ENCODE results near the gene GPR132. TPM values are rescaled to one million over a fixed set of nuclear protein-coding genes. Genes with fewer than 3 reads are reported as not detected.

The GPR132 gene
- total and polyA plus RNA-seq, 9 of the 15 experiments (the other 6 are each of a cell fraction or from before 2014, with no cell fraction given) = 0.01 to 1.1 (median 0.25) TPM; not detected in 1

DNA sequence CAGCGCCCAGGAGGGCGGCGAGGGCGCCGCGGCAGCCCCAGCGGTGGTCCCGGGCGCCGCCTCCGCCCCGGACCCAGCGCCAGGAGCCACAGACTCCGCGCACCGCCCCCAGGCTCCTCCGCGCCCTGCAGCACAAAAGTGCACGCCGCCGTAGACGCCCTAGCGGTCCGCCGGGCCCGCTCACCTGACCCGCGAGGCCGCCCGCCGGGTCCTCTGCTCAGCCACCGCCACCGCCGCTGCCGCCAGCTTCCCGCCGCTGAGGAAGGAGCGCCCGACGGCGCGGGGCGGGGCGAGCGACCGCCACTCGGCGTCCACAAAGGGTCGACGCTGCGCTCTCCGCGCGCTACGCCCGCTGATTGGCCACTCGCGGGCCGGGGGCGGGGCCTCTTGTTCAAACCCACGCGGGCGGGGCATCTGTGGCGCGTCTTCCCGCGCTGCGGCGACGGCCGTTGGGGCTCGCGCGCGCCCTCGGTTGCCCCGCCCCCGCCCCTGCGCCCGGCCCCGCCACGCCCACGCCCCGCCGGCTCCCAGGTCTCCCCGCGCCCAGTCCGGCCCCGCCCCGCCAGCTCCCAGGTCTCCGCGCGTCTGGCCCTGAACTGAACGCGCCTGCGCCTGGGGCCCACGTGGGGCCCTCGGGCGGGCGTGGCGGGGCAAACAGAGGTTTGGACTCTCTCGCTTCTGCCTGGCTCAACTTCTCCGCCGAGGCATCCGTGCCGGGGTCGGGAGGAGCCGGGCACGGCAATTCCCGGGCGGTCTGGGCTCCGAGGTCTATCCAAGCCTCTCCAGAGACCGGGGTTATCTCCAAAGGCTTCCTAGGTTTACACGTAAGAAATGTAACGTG is 44.2 kb downstream of the GPR132 start, which contains the start of gene CDCA4 (continued):
- TF ChIP-seq, protein P1, sequence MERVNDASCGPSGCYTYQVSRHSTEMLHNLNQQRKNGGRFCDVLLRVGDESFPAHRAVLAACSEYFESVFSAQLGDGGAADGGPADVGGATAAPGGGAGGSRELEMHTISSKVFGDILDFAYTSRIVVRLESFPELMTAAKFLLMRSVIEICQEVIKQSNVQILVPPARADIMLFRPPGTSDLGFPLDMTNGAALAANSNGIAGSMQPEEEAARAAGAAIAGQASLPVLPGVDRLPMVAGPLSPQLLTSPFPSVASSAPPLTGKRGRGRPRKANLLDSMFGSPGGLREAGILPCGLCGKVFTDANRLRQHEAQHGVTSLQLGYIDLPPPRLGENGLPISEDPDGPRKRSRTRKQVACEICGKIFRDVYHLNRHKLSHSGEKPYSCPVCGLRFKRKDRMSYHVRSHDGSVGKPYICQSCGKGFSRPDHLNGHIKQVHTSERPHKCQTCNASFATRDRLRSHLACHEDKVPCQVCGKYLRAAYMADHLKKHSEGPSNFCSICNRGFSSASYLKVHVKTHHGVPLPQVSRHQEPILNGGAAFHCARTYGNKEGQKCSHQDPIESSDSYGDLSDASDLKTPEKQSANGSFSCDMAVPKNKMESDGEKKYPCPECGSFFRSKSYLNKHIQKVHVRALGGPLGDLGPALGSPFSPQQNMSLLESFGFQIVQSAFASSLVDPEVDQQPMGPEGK (CRISPR knock-in tag; IDR thresholded peaks at IDR 0.05; ENCODE audit: borderline replicate concordance) = no peak
- TF ChIP-seq POLR2H (tag; IDR thresholded peaks at IDR 0.05; ENCODE audit: low read depth) (peak; percentile 55; the same call in 1 of the 2 replicates), E2F3 (CRISPR knock-in tag; IDR thresholded peaks at IDR 0.05) (peak; percentile 81), CCNT2 (IDR thresholded peaks at IDR 0.05; ENCODE audit: borderline replicate concordance, extremely low read depth, insufficient read length, low read depth, low read length) (peak; percentile 66), KLF1 (tag; IDR thresholded peaks at IDR 0.05) (no peak)
- TF ChIP-seq, protein P2, sequence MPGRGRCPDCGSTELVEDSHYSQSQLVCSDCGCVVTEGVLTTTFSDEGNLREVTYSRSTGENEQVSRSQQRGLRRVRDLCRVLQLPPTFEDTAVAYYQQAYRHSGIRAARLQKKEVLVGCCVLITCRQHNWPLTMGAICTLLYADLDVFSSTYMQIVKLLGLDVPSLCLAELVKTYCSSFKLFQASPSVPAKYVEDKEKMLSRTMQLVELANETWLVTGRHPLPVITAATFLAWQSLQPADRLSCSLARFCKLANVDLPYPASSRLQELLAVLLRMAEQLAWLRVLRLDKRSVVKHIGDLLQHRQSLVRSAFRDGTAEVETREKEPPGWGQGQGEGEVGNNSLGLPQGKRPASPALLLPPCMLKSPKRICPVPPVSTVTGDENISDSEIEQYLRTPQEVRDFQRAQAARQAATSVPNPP (IDR thresholded peaks at IDR 0.05; ENCODE audit: borderline replicate concordance, insufficient read depth, insufficient read length) = no peak
- TF ChIP-seq, protein P3, sequence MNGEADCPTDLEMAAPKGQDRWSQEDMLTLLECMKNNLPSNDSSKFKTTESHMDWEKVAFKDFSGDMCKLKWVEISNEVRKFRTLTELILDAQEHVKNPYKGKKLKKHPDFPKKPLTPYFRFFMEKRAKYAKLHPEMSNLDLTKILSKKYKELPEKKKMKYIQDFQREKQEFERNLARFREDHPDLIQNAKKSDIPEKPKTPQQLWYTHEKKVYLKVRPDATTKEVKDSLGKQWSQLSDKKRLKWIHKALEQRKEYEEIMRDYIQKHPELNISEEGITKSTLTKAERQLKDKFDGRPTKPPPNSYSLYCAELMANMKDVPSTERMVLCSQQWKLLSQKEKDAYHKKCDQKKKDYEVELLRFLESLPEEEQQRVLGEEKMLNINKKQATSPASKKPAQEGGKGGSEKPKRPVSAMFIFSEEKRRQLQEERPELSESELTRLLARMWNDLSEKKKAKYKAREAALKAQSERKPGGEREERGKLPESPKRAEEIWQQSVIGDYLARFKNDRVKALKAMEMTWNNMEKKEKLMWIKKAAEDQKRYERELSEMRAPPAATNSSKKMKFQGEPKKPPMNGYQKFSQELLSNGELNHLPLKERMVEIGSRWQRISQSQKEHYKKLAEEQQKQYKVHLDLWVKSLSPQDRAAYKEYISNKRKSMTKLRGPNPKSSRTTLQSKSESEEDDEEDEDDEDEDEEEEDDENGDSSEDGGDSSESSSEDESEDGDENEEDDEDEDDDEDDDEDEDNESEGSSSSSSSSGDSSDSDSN (IDR thresholded peaks at IDR 0.05; ENCODE audit: borderline replicate concordance in 1 of 2, low read depth in 2 of 2, low read length in 2 of 2) = 0 out of 4 replicates have a peak, but pooled peaks of 1 of the 2 experiments have one; percentile 7

Data from K562 (cell line).